ENCODE measurements around the gene COX4I2.
"Not testable (repeated sequence)": the region's sequence is repeated elsewhere in the genome, so short reads cannot be mapped to it uniquely, and the experiment has no call there.

Gene COX4I2

GRCh38 chr20:31653561-31653960 is 15.8 kb downstream of the COX4I2 start:
- no peak for DNase-seq (ENCODE audit: low read depth in 2 of 2)

DNA sequence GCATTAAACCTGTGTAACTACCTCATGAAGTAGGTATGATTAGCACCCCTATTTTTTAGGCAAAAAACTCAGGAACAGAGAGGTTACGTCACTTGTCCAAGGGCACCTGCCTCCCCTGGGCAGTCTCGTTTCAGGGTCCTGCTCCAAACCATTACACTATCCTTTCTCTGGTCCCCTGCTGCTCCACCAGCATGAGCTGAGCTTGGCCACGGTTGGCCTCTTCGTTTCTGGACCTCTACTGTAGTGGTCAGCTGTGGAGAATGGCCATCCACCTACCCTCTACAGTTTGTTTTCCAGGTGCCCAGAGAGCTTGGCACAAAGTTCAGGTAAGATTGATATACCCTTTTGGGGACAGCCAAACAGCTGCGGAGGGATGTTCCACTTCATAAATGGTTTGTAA is 16.8 kb downstream of the COX4I2 start:
- DNase-seq (ENCODE audit: low read depth in 2 of 2), result no peak

- peak; percentile 66 to 71 for DNase-seq (ENCODE audit: low read depth in 2 of 2)
These were observed 24.1 kb downstream of the COX4I2 start for GRCh38 chr20:31661625-31662371.

DNA sequence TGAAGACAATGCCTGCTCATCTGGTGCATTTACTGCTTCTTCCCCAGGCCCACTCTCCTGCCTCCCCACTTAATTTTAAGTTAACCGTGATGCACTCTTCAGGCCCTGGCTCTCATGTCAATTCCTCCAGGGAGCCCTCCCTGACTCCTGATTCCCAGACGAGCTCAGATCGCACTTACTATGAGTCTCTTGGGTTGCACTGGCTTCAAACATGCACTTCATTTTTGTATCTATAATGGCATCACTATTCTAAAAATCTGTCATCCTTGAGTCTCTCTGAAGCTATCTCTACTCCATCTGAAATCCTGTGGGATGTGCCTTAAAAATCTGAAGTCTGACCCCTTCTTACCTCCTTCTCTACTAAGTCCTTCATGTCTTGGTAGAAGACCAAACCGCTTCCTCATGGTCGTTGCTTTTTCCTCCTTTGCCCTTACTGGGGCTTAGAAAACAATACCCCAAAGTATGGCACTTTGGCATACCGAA is 24.7 kb downstream of the COX4I2 start:
- no peak for DNase-seq (ENCODE audit: low read depth in 2 of 2)

DNA sequence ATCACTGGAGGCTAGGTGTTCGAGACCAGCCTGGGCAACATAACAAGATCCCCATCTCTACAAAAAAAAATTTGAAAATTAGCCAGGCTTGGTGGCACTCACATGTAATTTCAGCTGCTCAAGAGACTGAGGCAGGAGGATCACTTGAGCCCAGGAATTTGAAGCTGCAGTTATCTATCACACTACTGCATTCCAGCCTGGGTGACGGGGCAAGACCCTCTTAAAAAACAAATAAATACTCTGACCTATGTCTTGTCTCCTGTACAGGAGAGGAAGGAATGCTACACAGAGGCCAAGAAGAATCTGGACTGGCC is 25.8 kb downstream of the COX4I2 start:
- DNase-seq (ENCODE audit: low read depth in 2 of 2), result no peak

DNA sequence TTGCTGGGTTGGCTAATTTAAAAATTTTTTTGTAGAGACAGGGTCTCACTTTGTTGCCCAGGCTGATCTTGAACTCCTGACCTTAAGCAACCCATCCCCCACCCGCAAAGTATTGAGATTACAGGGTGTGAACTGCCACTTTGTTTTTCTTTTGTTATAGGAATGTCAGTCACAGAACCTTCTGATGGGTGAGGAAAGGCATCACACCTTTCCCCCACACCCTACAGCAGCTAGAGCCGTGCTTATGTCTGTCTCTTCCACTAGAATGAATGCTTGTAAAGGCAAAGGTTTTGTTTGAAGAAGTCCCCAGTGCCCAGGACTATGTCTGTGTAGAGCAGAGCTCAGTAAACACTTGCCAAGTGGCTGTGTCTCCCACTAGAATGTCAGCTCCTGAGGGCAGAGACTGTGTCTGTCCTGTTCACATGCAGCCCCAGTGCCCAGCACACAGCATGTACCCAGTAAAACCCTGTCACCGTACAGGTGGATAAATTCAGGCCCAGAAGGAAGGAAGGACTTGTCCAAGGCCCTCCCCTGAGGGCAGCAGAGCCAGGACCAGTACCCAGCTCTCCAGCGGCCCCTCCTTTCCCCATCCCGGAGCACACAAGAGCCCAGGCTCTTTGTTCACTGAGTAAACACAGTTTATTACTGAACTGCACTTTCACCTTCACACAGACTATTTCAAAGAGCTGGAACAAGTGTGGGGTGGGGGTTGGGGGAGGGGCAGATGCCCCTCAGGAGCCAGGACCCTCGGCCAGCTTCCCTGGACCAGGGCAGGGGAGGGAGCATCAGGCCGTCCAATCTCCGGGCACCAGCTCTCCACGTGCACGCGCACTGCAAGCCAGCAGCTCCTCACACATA is 26.4 kb downstream of the COX4I2 start:
- no peak for DNase-seq (ENCODE audit: low read depth in 2 of 2)

DNA sequence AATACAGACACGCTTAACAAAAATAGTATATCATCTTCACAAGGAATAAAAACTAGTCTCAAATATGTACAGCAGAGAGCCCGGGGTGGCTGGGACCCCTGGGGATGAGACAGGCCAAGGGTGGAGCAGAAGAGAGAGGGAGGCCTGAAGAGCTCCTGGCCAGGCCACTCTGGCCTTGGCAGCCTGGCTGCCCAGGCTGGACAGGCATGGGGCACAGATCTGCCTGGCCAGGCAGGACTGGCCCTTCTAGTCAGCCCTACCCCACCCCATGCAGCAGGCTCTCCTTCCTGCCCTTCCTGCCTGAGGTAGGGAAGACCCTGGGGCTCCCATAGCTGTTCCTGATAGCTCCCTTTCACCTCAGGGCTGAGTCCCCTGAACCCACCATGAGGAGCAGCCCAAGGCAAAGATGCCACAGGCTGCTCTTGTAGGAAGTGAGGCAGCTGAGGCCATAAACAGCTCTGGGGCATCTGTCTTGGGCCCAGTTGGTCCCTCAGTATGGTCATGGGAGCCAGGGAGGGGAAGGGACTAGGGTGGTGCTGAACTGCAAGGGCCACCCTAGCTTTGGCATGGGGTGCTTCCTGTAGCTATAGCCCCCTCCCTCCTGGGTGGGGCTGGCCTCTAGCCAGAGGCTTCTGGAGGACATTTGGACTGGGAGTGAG is 27.1 kb downstream of the COX4I2 start:
- DNase-seq (ENCODE audit: low read depth in 2 of 2), result no peak

GRCh38 chr20:31665753-31666152 is 28.0 kb downstream of the COX4I2 start:
- DNase-seq (ENCODE audit: low read depth in 2 of 2), result no peak

DNA sequence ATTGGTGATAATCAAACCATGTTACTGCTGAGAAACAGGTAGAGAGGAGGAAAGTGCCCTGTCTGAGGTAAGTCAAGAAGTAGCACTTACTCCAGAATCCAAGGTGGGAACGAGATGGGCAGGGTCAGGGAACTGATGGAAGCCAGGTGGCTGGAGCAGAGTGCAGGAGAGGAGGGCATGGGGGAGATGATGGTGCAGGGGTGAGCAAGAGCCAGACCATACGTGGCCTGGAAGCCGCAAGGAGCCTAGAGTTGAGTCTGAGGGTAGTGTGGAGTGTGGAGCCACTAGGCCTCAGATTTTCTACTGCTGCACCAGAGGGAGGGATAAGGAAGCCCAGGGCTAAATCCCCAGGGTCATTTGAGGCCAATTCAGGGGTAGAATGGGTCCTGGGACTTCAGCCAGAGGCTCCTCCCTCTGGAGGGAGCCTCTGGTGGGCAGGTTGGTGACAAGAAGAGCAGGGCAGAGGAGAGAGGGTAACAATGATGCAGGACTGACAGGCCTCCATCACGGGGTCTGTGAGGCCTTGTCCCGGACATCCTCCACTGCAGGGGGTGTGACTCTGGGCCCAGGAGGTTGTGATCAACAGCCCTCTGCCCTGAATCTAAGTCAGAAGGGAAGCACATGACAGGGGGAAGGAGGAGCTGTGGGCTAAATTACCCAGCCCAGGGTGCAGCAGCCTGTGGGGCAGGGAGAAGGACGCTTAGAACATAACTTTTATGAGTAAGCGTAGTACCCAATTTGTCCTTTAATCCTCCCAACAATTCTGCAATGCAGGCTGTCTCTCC is 28.7 kb downstream of the COX4I2 start:
- DNase-seq (ENCODE audit: low read depth in 2 of 2), result no peak

DNA sequence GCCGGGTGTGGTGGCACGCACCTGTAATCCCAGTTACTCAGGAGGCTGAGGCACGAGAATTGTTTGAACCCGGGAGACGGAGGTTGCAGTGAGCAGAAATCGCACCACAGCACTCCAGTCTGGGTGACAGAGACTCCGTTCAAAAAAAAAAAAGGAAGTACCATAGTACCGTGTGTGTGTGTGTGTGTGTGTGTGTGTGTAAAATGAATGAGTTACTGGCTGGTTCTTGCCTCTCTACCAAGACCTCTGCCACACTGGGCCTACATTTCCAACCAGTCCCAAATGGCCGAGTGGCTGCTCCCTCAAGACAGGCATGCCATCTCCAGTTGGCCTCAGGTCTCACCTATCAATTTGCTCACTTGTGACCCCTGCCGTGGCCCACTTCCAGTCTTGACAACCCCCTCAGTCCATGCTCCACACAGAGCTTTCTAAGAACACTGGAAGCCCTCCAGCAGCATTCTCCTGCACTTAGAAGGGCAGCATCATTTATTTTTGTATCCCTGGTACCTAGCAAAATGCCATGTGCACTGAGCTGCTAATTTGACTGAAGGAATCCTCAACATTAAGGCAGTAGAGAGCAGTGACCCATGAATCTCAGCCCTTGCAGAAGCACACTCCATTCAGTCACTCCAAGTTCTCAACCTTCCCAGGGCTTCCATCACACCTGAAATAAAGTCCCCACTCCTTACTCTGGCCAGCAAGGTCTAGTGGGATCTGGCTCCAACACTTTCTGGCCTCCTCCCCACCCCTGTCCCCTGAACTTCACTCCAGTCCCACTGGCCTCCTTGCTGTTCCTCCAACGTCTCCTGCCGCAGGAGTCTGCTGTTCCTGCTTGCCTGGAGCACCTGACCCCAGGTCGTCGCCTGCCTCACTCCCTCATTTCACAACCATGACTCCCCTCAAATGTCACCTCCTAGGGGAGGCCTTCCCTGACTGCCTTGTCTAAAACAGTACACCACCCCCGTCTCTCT is 29.9 kb downstream of the COX4I2 start:
- no peak for DNase-seq (ENCODE audit: low read depth in 2 of 2)

DNA sequence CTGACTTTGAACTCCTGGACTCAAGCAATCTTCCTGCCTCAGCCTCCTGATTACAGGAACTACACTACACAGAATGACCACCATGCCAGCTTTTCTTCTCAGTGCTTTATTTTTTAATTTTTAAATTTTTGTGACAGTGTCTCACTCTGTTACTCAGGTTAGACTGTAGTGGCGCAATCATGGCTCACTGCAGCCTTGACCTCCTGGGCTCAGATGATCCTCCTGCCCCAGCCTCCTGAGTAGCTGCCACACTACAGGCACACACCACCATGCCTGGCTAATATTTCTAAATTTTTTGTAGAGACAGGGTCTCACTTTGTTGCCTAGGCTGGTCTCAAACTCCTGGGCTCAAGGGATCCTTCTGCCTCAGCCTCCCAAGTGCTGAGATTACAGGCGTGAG is 31.2 kb downstream of the COX4I2 start:
- not testable (repeated sequence) for DNase-seq (ENCODE audit: low read depth in 2 of 2)

DNA sequence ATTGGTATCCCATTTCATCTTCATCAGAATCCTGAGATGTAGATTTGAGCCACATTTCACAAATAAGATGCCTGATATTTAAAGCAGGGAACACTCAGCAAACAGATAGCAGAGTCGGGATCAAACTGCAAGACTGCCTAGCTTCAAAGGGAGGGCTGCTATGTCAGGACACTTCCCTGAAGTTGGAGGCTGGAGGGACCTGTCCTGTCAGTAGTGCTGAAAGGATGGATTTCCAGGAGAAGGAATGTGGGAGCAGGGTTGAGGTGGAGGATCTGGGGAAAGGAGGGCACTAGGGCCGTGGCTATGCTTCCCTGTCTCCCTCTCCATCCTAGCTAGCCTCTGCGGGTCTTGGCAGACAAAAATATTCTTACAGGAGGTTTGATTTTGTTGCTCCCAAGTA is 32.2 kb downstream of the COX4I2 start:
- no peak for DNase-seq (ENCODE audit: low read depth in 2 of 2)

- DNase-seq (ENCODE audit: low read depth in 2 of 2), result no peak
These were observed 32.9 kb downstream of the COX4I2 start for GRCh38 chr20:31670371-31671228.

GRCh38 chr20:31671324-31671723 is 33.6 kb downstream of the COX4I2 start:
- no peak for DNase-seq (ENCODE audit: low read depth in 2 of 2)

- no peak for DNase-seq (ENCODE audit: low read depth in 2 of 2)
These were observed 35.7 kb downstream of the COX4I2 start for GRCh38 chr20:31673435-31673834.

- no peak for DNase-seq (ENCODE audit: low read depth in 2 of 2)
These were observed 36.3 kb downstream of the COX4I2 start for GRCh38 chr20:31673943-31674463.

GRCh38 chr20:31674895-31675827 is 37.4 kb downstream of the COX4I2 start:
- peak; percentile 27 to 28 for DNase-seq (ENCODE audit: low read depth in 2 of 2)
